Stimulated activated CD8-positive, alpha-beta memory T cell treated with anti-CD3 and anti-CD28 coated beads, Interleukin-4, amount 100 ng/mL, for 1 hour (primary cell): Measurements from ENCODE around the gene RPS28.

Source experiments
- DNase-seq, 2 donors: peaks; one replicate each; pipeline ENCODE4 v3.0.0-alpha.2; 2020; ENCODE audit warnings: low read depth in 2 of 2, low spot score in 1 of 2

RPS28 gene

DNA sequence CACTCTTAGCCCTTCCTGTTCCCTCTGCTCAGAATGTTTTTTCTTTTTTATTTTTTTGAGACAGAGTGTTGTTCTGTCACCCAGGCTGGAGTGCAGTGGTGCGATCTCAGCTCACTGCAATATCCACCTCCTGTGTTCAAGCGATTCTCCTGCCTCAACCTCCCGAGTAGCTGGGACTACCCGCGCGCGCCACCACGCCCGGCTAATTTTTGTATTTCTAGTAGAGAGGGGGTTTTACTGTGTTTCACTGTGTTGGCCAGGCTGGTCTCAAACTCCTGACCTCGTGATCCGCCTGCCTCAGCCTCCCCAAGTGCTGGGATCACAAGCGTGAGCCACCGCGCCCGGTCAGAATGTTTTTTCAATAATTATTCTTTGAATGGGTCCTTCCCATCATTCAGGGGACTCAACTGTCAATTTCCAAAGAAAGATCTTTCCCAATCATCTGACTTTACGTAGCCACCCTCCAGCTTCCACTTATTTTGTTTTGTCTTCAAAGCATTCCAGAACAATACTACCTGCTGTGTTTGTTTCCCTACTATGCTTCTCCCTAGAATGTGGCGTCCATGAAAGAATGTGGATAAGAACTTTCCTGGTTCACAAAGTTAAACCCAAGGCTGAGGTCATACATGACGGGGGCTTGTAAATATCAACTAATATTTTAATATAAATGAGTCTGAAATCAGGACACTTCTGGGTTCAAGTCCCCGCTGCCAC lies 1.3 kb upstream of the RPS28 start:
- DNase-seq: no peak

- DNase-seq: no peak
Measured at GRCh38 chr19:8320564-8321066, 681 bp upstream of the RPS28 start.

DNA sequence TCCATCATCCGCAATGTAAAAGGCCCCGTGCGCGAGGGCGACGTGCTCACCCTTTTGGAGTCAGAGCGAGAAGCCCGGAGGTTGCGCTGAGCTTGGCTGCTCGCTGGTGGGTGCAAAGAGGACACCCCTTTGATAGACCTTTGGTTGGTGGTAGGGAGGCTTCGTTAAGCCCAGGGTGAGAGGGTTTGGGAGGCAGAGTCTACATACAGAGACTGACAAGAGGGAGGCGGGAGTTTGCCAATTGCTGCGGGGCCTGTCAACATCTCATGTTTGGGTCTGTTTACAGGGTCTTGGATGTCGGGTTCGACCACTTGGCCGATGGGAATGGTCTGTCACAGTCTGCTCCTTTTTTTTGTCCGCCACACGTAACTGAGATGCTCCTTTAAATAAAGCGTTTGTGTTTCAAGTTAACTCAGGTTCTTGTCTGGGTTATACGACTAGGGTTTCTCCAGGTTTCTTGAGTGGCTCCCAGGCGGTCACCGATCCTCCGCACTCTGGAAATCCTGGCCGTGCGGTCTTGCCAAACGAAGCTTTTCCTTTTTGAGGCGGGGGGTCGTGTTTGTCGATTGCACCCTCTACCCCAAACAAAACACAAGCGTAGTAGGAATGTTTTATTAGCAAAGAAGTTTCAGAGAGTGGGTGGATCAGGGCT lies 816 bp downstream of the RPS28 start:
- DNase-seq: no peak

DNA sequence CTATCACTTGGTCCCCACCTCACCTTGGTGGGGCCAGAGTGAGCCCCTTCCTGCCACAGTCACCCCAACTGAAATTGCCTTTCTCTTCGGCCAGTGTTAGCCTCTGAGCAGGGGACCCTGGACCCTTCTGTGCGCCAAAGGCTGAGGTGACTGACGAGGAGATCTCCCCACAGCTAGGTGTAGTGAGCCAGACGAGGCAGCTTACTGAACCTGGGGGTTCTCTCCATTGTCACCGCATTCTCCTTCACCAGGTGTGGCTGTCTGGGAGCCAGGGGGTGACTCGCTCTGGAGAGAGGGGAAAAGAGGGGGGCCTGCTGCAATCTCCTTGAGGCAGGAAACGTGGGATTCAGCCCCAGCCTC lies 1.3 kb downstream of the RPS28 start:
- DNase-seq: no peak

DNA sequence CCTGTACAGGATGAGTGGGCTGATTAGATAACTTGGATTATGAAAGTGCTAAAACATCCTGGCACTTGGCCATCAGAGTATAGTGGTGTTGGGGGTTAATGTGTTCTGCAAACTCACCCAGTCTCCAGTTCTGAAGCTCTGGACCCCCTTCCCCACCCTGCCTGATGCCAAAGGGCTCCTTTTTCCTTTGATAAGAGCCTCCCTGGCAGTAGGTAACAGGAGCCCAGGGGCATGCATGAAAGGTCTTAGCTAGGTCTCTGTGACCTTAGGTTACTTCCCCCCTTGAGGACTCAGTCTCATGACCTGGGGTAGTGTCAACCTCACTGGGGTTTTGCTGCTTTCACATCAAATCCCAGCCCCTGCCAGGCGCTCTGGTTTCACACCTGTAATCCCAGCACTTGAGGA lies 2.5 kb downstream of the RPS28 start:
- no peak for DNase-seq

GRCh38 chr19:8324186-8325050 lies 3.1 kb downstream of the RPS28 start:
- no peak for DNase-seq

GRCh38 chr19:8325454-8325853 lies 4.2 kb downstream of the RPS28 start:
- no peak for DNase-seq

GRCh38 chr19:8329996-8330395 lies 8.7 kb downstream of the RPS28 start:
- no peak for DNase-seq

DNA sequence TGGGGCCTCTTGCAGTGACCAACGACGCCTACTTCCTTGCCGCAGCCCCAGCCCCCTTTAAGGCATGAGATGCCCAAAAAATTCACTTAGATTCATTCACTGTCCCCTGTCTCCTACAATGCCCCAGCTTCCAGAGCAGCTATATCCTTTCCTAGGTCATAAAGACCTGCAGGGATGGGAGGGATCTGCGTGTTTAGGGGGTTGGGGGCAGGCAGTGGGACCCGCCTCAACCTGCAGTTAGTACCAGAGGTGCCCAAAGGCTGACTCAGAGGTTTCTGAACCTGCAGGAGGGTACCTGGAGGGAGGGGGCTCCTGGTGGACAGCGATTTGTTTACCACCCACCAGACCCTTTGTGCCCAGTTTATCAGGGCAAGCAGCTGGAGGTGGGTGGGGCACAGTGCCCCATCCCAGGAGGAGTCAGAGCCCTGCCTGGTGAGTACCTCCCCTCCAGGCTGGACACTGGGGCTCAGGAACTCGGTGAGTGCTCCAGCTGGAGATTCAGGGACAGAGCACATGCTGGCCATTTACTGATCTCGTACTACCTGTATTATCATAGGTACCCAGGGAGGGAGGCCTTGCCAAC lies 10.1 kb downstream of the RPS28 start:
- no peak for DNase-seq

DNA sequence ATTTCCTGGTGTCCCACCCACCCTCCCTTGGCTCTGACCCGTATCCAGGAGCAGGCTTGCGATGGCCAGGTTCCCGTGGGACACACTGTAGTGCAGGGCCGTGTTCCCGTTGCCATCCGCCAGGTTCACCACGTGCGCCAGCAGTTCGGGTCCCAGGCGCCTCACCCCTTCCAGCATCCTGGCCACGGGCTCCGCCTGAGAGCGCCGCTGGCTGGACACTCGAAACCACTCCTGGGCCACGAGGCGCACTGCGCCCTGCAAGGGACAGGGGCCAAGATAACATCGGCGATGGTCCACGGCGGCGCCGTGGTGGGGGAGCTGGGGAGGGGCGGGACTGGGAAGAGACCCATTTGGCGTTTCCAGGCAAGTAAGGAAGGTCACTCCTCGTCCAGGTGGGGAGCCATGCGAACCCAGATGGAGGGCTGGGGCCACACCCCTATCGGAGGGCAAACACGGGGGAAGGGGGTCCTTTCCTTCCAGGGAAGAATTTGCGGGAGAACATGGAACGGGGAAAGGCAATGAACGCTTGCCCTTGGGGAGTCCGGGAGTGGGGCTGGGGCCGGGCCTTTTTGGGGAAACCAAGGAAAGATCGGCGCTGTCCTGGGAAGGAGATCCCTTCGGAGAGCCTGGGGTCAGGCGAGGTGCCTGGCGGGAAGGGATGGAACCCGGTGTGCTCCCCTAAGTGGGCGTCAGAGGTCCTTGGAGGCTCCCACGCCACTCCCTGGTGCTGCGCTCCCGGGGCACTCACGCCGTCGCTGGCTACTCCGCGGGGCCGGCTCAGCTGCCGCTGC lies 11.9 kb downstream of the RPS28 start:
- DNase-seq: no peak

DNA sequence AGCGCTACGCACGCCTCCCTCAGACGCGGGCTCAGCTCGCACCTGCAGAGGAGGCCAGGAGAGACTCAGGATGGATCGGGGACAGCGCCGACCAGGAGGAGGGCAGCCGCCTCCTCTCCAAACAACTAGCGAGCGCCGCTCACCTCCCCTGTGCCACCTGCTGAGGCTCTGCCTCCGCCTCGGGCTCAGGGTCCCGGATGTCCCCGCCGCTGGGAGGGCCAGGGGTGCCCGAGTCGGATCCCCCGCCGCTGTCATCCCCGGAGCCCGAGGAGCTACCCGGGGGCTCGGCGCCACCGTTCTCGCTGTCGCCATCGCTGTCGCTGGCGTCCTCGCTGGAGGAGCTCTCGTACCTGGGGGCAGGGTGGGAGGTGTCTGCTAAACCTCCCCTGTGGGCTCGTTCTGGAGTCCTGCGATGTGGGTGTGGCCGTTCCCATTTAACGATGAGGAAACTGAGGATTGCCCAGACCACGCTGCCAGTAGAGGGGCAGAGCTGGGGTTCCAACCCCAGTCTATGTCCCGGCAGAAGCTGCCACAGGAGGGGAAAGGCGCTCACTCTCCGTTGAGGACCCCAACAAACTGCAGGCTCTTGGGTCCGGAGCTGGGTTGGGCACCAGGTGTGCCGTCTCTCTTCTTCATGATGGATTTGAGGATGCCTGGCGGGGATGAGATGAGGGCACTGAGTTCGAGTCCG lies 12.6 kb downstream of the RPS28 start:
- no peak for DNase-seq

DNA sequence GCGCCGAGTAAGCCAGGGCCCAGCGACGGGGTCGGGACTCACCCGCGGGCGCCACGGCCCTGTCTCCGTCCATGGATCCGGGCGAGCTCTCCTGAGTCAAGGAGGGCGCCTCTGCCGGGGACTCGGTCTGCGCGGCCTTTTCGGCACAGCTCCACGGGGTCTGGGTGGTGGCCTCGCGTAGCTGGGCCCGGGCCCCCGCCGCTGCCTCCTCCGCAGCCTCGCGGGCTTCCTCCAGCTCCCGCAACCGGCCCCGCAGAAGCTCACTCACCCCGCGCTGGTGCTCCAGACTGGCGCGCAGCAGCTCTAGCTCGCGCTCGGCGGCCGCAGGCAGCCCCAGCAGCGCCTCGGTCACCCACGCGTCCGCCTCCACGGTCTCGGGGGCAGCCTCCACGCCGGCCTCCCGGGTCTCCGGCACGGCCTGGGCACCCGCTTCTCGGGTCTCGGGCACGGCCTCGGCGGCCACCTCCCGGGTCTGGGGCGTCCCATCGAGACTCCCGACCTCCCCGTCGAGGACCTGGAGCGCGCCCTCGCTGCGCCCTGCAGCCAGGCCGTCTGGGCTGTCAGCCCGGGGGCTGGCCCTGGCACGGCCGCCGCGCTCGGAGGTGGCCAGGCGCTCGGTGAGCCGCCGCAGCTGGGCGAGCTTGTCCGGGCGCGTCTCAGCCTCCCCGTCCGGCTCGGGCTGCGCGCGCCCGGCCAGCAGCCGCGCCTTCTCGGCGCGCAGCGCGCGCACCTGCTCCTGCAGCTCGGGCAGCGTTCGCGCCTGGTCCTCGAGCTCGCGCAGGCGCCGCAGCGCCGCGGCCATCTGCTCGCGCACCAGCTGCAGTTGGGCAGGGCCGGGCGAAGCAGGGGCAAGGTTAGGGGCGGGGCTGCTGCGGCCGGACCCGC lies 13.4 kb downstream of the RPS28 start:
- DNase-seq: no peak

DNA sequence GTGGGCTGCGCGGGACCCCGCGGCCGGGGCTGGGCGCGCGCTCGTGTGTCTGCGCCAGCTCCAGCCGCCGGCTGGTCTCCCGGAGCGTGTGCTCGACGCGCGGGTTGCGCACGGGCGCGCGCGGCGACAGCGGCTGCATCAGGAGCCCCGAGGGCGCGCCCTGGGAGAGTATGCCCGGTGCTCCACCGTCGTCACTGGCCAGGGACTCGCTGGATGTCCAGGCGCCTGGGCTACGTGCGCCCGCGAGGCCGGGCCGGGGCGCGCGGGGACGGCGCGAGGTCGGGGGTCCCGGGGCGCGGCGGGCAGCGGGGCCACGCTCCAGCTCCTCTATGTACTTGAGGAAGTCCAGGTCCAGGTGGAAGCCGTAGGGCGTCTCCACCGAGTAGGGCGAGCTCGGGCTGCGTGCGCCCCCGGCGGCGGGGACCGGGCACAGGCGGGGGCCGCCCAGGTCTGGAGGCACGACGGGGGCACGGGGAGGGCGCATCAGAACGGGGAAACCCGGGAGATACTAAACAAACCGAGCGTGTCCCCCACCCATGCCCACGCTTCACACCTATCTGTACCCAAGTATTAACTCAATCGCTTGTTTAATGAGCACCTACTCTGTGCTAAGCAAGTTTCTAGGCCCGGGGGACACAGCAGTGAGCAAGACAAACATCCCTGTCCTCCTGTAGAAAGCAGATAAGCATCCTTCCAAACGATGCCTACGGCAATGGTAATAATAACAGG lies 14.2 kb downstream of the RPS28 start:
- no peak for DNase-seq

DNA sequence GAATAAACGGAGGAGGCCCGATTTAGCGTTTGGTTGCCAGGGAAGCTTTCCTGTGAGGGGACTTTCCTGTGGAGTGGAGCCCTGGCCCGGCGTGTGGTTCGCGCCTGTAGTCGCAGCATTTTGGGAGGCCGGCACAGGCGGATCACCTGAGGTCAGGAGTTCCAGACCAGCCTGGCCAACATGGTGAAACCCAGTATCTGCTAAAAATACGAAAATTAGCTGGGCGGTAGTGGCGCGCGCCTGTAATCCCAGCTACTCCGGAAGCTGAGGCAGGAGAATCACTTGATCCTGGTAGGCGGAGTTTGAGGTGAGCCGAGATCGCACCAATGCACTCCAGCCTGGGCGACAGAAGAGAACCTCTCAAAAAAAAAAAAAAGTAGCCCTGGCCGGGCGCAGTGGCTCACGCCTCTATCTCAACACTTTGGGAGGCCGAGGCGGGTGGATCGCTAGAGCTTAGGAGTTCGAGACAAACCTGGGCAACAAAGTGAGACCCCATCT lies 14.8 kb downstream of the RPS28 start:
- no peak for DNase-seq

GRCh38 chr19:8336660-8337059 lies 15.4 kb downstream of the RPS28 start:
- no peak for DNase-seq

- no peak for DNase-seq
Measured at GRCh38 chr19:8337728-8338127, 16.4 kb downstream of the RPS28 start.

- no peak for DNase-seq
Measured at GRCh38 chr19:8338835-8339234, 17.5 kb downstream of the RPS28 start.

DNA sequence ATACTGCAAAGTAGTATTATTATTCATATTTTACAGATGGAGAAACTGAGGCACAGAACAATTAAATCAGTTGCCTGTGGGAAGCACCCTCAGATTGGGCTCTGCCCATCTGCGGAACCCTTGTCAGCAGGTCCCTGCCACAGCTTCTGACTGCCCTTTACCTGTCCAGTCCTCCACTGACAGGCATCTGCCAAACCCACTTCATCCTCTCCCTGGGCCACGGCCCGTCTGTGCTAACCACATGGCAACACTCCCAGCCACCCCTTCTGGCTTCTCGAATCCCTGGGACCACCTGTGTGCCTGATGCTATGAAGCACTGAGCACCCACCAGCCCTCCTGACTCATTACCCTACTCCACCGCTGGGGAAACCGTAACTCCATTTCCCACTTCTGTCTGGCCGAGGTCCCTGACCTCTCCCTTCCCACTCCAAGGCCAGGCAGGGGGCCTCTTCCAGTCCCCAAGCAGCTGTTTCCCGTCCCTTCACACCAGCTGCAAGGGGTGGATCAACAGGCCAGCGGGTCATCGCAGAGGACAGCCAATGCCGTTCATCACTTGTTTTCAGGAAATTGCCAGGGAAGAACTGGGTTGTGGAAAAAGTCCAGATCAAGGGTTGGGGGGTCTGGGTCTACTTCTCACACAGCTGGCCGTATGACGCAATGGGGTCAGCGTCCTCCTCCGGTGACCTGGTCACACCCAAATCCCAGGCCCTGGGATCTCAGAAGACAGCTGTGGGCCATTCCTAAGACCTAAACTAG lies 19.2 kb downstream of the RPS28 start:
- no peak for DNase-seq
